Subcutaneous adipose tissue (tissue), 4 donors: ENCODE measurements around the gene RAI1. TPM values are rescaled to one million over a fixed set of nuclear protein-coding genes. Genes with fewer than 3 reads are reported as not detected.

ENCODE experiments used
- total RNA-seq, 4 donors: library from RNA; depleted of rRNA; stranded (reverse); fragments of >200 nt; gene quantifications; one replicate each; pipeline ENCODE4 v1.1.0, GENCODE V29; 2016
- TF ChIP-seq, protein P1 (sequence below): fragments of 450-650 bp; IDR thresholded peaks from one replicate; pipeline ENCODE4 v1.5.1; 2016; ENCODE audit warnings: low read depth, mild to moderate bottlenecking, control low read depth, antibody characterized with exemption, moderate library complexity

RAI1 gene
- total RNA-seq, 4 donors from 2014 or later: 4.1 to 20.0 (median 7.5) TPM

DNA sequence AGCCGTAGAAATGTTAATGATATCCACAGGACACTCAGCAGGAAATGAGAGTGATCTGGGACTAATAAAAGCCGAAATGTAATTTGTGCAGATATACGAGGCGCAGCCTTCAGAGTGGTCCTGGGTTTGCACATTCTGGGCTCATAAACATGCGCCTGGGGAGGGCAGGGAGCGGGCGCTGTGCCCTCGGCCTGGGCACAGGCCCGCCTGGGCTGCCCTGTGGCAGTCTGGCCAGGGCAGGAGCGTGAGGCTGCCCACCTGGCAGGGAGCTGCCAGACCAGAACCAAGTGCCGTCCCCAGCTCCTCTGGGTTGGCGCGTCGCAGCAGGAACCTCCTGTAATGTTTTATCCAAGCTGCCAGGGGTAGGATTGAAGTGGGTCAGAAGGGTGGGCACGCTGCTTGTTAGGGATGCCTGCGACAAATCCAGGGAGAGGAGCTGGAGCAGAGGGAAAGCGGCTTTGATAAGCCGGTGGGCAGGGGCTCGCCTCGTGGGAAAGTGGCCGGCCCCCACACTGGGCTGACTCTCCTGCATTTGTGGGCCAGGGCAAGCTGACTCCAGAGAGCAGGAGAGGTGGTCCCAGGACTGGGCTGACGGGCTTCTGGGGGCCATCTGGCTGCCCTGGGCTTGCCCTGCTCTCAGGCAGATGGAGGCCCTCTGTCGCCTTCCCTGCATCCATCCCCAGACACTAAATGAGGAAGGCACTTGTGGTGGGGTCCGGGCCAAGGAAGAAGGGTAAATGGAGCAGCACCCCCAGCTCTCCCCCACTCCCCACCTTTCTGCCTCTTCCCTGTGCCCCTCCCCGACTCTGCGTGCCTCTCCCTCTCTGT, 109.6 kb downstream of the RAI1 start:
- TF ChIP-seq, protein P1, sequence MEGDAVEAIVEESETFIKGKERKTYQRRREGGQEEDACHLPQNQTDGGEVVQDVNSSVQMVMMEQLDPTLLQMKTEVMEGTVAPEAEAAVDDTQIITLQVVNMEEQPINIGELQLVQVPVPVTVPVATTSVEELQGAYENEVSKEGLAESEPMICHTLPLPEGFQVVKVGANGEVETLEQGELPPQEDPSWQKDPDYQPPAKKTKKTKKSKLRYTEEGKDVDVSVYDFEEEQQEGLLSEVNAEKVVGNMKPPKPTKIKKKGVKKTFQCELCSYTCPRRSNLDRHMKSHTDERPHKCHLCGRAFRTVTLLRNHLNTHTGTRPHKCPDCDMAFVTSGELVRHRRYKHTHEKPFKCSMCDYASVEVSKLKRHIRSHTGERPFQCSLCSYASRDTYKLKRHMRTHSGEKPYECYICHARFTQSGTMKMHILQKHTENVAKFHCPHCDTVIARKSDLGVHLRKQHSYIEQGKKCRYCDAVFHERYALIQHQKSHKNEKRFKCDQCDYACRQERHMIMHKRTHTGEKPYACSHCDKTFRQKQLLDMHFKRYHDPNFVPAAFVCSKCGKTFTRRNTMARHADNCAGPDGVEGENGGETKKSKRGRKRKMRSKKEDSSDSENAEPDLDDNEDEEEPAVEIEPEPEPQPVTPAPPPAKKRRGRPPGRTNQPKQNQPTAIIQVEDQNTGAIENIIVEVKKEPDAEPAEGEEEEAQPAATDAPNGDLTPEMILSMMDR: no peak

- TF ChIP-seq, protein P1: no peak
Observed at GRCh38 chr17:17792037-17792550, 110.8 kb downstream of the RAI1 start.

DNA sequence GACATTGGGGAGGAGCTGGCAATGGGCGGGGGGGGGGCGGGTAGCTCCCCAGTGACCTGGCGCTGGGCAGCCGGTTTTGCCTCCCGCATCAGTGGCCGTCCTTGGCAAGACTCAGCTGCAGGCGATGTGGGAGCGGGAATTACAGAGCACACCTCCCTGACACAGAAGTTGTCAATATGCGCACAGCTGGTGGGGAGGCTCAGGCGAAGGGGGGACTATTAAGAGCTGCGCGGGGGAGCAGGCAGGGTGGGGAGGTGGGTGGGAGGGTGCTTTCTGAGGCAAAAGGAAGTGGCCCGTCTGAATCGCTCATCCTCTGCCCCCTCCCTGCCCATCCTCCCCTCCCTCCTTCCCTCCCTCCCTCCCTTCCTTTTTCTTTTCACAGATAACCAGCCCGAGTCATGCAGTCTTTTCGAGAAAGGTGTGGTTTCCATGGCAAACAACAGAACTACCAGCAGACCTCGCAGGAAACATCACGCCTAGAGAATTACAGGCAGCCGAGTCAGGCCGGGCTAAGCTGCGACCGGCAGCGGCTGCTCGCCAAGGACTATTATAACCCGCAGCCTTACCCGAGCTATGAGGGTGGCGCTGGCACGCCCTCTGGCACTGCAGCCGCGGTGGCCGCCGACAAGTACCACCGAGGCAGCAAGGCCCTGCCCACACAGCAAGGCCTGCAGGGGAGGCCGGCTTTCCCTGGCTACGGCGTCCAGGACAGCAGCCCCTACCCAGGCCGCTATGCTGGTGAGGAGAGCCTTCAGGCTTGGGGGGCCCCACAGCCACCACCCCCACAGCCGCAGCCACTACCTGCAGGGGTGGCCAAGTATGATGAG, 111.5 kb downstream of the RAI1 start:
- TF ChIP-seq, protein P1: no peak

DNA sequence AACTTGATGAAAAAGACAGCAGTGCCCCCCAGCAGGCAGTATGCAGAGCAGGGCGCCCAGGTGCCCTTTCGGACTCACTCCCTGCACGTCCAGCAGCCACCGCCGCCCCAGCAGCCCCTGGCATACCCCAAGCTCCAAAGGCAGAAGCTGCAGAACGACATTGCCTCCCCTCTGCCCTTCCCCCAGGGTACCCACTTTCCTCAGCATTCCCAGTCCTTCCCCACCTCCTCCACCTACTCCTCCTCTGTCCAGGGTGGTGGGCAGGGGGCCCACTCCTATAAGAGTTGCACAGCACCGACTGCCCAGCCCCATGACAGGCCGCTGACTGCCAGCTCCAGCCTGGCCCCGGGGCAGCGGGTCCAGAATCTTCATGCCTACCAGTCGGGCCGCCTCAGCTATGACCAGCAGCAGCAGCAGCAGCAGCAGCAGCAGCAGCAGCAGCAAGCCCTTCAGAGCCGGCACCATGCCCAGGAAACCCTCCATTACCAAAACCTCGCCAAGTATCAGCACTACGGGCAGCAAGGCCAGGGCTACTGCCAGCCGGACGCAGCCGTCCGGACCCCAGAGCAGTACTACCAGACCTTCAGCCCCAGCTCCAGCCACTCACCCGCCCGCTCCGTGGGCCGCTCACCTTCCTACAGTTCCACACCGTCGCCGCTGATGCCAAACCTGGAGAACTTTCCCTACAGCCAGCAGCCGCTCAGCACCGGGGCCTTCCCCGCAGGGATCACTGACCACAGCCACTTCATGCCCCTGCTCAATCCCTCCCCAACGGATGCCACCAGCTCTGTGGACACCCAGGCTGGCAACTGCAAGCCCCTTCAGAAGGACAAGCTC, 112.3 kb downstream of the RAI1 start:
- TF ChIP-seq, protein P1: no peak

DNA sequence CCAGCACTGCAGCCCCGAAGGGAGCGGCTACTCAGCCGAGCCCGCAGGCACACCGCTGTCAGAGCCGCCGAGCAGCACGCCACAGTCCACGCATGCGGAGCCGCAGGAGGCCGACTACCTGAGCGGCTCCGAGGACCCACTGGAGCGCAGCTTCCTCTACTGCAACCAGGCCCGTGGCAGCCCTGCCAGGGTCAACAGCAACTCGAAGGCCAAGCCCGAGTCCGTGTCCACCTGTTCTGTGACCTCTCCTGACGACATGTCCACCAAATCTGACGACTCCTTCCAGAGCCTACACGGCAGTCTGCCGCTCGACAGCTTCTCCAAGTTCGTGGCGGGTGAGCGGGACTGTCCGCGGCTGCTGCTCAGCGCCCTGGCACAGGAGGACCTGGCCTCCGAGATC, 113.1 kb downstream of the RAI1 start:
- TF ChIP-seq, protein P1: no peak

DNA sequence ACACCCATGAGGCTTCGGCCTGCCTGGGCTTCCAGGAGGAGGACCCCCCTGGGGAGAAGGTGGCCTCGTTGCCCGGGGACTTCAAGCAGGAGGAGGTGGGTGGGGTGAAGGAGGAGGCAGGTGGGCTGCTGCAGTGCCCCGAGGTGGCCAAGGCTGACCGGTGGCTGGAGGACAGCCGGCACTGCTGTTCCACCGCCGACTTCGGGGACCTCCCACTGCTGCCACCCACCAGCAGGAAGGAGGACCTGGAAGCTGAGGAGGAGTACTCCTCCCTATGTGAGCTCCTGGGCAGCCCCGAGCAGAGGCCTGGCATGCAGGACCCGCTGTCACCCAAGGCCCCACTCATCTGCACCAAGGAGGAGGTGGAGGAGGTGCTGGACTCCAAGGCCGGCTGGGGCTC, 114.0 kb downstream of the RAI1 start:
- TF ChIP-seq, protein P1: no peak
